ENCODE data around the gene FLNC.

DNA sequence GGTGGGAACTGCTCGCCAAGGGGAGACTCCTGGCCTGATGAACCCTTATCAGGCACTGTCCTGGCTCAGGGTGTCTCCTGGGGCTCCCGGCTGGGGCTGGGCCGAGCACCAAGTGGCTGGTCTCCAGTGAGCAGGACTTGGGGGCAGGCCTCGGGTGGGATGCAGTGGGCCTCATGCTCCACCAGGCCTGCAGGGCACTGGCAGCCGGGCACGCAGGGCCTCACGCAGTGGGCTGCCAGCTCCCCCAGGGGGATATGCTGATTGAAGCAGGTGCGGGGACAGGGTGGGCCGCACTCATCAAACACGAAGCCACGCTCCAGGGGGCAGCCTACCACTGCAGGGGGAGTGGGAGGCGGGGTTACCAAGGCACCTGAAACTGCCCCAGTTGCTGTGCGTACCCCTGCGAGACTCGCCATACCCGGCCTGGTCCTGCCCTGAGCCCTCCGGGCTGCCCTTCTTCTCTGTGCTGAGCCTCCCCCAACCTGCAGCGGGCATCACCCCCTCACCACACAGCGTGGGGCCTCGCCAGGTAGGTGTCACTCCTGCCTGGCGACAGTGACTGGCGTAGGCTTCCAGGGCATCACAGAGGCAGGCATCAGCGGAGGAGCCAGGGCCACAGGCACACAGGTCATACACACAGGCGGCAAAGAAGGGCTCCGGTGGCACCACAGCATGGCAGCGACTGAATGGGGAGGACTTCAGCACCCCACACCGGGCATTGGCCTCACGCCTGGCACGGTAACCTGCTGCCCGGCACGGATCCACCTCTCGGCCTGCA lies 47.0 kb downstream of the FLNC start:
- TF ChIP-seq, protein P1, sequence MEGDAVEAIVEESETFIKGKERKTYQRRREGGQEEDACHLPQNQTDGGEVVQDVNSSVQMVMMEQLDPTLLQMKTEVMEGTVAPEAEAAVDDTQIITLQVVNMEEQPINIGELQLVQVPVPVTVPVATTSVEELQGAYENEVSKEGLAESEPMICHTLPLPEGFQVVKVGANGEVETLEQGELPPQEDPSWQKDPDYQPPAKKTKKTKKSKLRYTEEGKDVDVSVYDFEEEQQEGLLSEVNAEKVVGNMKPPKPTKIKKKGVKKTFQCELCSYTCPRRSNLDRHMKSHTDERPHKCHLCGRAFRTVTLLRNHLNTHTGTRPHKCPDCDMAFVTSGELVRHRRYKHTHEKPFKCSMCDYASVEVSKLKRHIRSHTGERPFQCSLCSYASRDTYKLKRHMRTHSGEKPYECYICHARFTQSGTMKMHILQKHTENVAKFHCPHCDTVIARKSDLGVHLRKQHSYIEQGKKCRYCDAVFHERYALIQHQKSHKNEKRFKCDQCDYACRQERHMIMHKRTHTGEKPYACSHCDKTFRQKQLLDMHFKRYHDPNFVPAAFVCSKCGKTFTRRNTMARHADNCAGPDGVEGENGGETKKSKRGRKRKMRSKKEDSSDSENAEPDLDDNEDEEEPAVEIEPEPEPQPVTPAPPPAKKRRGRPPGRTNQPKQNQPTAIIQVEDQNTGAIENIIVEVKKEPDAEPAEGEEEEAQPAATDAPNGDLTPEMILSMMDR (IDR thresholded peaks at IDR 0.05): no peak
- TF ChIP-seq POLR2A (IDR thresholded peaks at IDR 0.05): no peak

All from testis (tissue), 2 donors.